ENCODE data around the gene ENOX1.
"Not testable (repeated sequence)": the region's sequence is repeated elsewhere in the genome, so short reads cannot be mapped to it uniquely, and the experiment has no call there.

Gene ENOX1

DNA sequence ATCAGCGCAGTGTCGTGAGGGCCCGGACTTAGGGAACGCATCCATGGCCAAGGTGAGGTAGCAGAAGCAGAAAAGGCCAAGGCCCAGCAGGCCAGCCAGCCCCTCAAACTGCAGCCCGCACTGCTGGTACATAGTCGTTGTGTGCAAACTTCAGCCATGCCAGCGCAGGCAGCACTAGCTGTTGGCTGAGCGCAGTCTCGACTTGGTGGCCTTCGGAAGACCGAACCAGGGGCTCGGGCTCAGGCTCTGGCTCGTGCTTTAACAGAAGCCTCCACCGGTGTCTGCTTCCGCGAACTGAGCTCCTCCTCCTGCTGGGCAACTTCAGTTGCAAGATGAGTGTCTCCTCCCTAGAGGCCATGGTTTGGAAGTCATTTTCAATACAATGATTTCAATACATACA is 605.9 kb downstream of the ENOX1 start:
- no peak for TF ChIP-seq POLR2AphosphoS5 (IDR thresholded peaks at IDR 0.05; ENCODE audit: borderline replicate concordance, low read depth, low read length)
- TF ChIP-seq EZH2 (IDR thresholded peaks at IDR 0.05): no peak
- TF ChIP-seq FOXP2 (optimal IDR thresholded peaks at IDR 0.05; ENCODE audit: control extremely low read depth, extremely low read length, insufficient read depth): no peak
- Histone ChIP-seq H3K27ac (no peak overlapping the region), H3K36me3 (ENCODE audit: insufficient read depth, low read length) (no peaks in the 10 kb centered on the region), H3K9ac (ENCODE audit: insufficient read length) (no peak overlapping the region), H3K4me3 (no peak overlapping the region), H3K9me3 (ENCODE audit: low read depth, low read length) (no peaks in the 10 kb centered on the region)
- DNase-seq (ENCODE audit: low read depth, low spot score): no peak

DNA sequence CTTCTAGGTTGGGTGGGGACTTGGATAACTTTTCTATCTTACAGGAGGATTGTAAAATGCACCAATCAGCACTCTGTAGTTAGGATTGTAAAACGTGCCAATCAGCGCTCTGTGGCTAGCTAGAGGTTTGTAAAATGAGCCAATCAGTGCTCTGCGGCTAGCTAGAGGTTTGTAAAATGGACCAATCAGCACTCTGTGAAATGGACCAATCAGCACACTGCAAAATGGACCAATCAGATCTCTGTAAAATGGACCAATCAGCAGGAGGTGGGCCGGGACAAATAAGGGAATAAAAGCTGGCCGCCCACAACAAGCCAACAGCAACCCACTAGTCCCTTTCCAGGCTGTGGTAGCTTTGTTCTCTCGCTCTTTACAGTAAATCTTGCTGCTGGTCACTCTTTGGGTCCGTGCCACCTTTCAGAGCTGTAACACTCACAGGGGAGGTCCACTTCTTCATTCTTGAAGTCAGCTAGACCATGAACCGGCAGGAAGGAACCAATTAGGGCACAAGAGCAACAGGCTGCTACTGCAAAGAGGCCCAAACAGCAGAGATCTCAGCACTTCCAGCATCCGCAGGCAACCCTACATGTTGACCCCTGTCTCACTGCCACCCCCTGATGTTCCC is 606.6 kb downstream of the ENOX1 start:
- Histone ChIP-seq H3K4me3 (no peak overlapping the region), H3K9me3 (ENCODE audit: low read depth, low read length) (no peaks in the 10 kb centered on the region), H3K36me3 (ENCODE audit: insufficient read depth, low read length) (no peaks in the 10 kb centered on the region), H3K9ac (ENCODE audit: insufficient read length) (no peak overlapping the region), H3K27ac (no peak overlapping the region)
- TF ChIP-seq FOXP2 (optimal IDR thresholded peaks at IDR 0.05; ENCODE audit: control extremely low read depth, extremely low read length, insufficient read depth): no peak
- no peak for TF ChIP-seq POLR2AphosphoS5 (IDR thresholded peaks at IDR 0.05; ENCODE audit: borderline replicate concordance, low read depth, low read length)
- no peak for TF ChIP-seq EZH2 (IDR thresholded peaks at IDR 0.05)
- DNase-seq (ENCODE audit: low read depth, low spot score): no peak

DNA sequence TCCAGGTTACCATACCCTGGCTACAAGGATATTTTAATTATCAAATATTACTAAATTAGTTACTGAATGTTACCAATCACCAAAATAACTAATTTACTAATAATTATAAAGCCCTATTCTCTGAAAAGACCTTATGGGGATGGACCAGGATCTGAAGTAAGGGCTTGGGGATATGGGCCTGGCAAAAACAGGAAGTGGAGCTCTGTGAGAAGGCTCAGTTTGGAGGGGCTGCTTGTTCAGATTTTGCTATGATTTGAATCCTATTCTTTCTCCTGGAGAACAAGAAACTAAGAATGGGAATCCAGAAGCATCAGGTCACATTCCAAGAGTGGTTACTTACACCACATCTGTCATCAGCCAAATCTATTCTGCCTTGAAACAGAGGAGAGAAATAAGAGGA is 615.3 kb downstream of the ENOX1 start:
- Histone ChIP-seq H3K4me3 (no peak overlapping the region), H3K9ac (ENCODE audit: insufficient read length) (no peak overlapping the region), H3K36me3 (ENCODE audit: insufficient read depth, low read length) (no peaks in the 10 kb centered on the region), H3K27ac (no peak overlapping the region), H3K9me3 (ENCODE audit: low read depth, low read length) (no peaks in the 10 kb centered on the region)
- TF ChIP-seq POLR2AphosphoS5 (IDR thresholded peaks at IDR 0.05; ENCODE audit: borderline replicate concordance, low read depth, low read length): no peak
- TF ChIP-seq EZH2 (IDR thresholded peaks at IDR 0.05): no peak
- no peak for TF ChIP-seq FOXP2 (optimal IDR thresholded peaks at IDR 0.05; ENCODE audit: control extremely low read depth, extremely low read length, insufficient read depth)
- DNase-seq (ENCODE audit: low read depth, low spot score): no peak

DNA sequence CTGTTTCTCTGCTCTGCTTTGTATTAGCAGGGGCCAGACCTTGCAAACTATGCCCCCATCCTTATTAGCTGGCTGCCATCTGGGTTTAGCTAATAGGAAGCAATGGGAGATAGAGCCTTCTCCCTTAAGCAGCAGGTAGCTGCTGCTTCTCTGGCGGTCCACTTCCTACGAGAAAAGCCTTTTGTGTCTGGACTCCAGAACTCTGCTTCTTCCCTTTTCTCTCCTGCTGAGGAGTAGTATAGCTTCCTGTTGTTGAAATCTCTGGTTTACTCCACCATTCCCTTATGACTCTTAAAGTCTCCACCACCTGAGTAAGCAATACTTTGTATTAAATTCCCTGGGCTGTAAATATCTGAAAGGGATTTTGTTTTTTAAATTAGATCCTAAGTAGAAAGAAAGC is 616.3 kb downstream of the ENOX1 start:
- Histone ChIP-seq H3K27ac (no peak overlapping the region), H3K9me3 (ENCODE audit: low read depth, low read length) (no peaks in the 10 kb centered on the region), H3K9ac (ENCODE audit: insufficient read length) (no peak overlapping the region), H3K36me3 (ENCODE audit: insufficient read depth, low read length) (no peaks in the 10 kb centered on the region), H3K4me3 (no peak overlapping the region)
- TF ChIP-seq EZH2 (IDR thresholded peaks at IDR 0.05) (no peak), POLR2AphosphoS5 (IDR thresholded peaks at IDR 0.05; ENCODE audit: borderline replicate concordance, low read depth, low read length) (no peak), FOXP2 (optimal IDR thresholded peaks at IDR 0.05; ENCODE audit: control extremely low read depth, extremely low read length, insufficient read depth) (no peak)
- DNase-seq (ENCODE audit: low read depth, low spot score): no peak

DNA sequence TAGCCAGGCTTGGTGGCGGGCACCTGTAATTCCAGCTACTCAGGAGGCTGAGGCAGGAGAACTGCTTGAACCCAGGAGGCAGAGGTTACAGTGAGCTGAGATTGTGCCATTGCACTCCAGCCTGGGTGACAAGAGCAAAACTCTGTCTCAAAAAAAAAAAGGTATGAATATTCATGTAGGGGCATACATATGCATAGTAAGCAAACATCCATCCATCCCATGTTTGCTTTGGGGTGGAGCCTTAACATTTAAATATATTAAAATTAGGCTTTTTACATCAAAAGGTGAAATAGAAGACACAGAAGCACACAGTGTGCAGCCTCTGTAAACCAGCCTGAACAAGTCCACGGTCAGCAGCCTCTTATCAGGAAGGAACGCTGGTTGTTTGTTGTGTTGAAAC is 618.3 kb downstream of the ENOX1 start:
- H3K4me3 ChIP-seq; H3K9me3 ChIP-seq (ENCODE audit: low read depth, low read length); H3K27ac ChIP-seq; DNase-seq (ENCODE audit: low read depth, low spot score); H3K9ac ChIP-seq (ENCODE audit: insufficient read length); H3K36me3 ChIP-seq (ENCODE audit: insufficient read depth, low read length): not testable (repeated sequence)

DNA sequence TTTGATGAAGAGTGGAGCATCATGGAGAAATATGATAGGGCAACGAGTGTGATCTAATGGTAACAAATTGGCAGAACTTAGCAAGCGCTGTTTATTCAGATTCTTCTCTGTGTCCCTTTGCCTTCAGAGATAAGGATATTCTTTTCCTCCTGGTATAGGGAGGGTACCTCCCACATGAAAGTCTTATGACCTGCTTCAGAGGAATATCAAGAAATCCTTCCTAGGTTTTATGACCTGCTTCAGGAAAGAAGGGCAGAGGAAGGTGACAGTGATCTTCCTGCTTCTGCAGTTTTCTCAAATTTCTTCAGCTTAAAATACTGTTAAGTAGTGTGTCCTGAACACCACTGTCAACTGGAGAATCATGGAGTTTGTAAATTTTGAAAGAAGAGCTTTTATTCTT is 619.0 kb downstream of the ENOX1 start:
- no peak for TF ChIP-seq FOXP2 (optimal IDR thresholded peaks at IDR 0.05; ENCODE audit: control extremely low read depth, extremely low read length, insufficient read depth)
- TF ChIP-seq EZH2 (IDR thresholded peaks at IDR 0.05): no peak
- no peak for TF ChIP-seq POLR2AphosphoS5 (IDR thresholded peaks at IDR 0.05; ENCODE audit: borderline replicate concordance, low read depth, low read length)

DNA sequence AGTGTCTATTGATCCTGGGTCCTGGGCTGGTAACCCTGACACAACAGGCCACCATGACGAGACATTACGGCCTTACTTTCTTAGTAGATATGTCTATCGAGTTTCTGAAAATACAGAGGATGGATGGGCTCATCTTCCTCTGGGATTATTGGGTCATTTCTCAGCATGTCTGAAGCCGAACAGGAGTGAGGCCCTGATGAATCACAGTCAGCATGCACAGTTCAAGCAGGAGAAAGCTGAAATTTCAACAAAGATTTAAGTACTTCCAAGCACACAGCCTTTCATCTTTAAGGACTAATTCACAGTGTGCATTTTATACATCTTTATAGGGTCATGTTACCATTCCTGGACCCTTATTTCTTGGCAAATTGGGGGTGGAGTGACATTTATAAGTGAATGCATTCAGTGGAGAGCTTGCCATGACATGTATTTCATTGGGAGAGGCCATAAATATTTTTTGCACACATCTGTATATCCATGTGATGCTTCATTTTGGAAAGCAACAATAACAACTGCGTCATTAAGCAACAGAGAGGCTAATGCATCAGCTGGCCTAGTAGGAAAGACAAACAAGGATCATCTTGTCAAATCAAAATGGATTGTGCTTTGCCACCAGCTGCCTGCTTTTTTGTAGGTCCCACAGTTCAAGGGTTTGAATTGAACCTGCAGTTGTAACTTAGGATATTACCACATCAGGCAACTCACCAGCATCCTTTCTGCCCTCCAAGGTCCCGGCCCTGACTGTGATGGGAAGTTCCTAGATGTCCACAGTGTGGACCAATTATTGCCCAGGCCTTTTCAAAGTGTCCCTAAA is 619.9 kb downstream of the ENOX1 start:
- no peak for DNase-seq (ENCODE audit: low read depth, low spot score)
- no peak overlapping the region for H3K27ac ChIP-seq
- TF ChIP-seq FOXP2 (optimal IDR thresholded peaks at IDR 0.05; ENCODE audit: control extremely low read depth, extremely low read length, insufficient read depth) (no peak), POLR2AphosphoS5 (IDR thresholded peaks at IDR 0.05; ENCODE audit: borderline replicate concordance, low read depth, low read length) (no peak), EZH2 (IDR thresholded peaks at IDR 0.05) (no peak)
- H3K9me3 ChIP-seq (ENCODE audit: low read depth, low read length): no peaks in the 10 kb centered on the region
- H3K4me3 ChIP-seq: no peak overlapping the region
- H3K36me3 ChIP-seq (ENCODE audit: insufficient read depth, low read length): no peaks in the 10 kb centered on the region
- no peak overlapping the region for H3K9ac ChIP-seq (ENCODE audit: insufficient read length)

More for the DNA sequence above, 619.0 kb downstream of the ENOX1 start:
- no peak overlapping the region for H3K4me3 ChIP-seq
- no peak for DNase-seq (ENCODE audit: low read depth, low spot score)
- no peak overlapping the region for H3K9ac ChIP-seq (ENCODE audit: insufficient read length)
- no peak overlapping the region for H3K27ac ChIP-seq
- H3K9me3 ChIP-seq (ENCODE audit: low read depth, low read length): no peaks in the 10 kb centered on the region
- H3K36me3 ChIP-seq (ENCODE audit: insufficient read depth, low read length): no peaks in the 10 kb centered on the region

All from SK-N-MC (cell line).